Nephron progenitor cell (in vitro differentiated cells): ENCODE results near the gene KNDC1.

Experiments used
- DNase-seq: peaks from one replicate; pipeline ENCODE4 v3.0.0; 2021
- H3K27ac Mint-ChIP-seq: 2 replicates; pipeline ENCODE4 v1.8.0; 2021; ENCODE audit warnings: mild to moderate bottlenecking, moderate library complexity, mixed read lengths
- H3K27me3 Mint-ChIP-seq: 2 replicates; pipeline ENCODE4 v1.8.0; 2021; ENCODE audit warnings: mild to moderate bottlenecking, low read depth, mixed read lengths; ENCODE audit not compliant: poor library complexity
- H3K36me3 Mint-ChIP-seq: 2 replicates; pipeline ENCODE4 v1.8.0; 2021; ENCODE audit warnings: low read depth, mixed read lengths
- H3K4me1 Mint-ChIP-seq: 2 replicates; pipeline ENCODE4 v1.8.0; 2021; ENCODE audit warnings: mixed read lengths
- H3K4me3 Mint-ChIP-seq: 2 replicates; pipeline ENCODE4 v1.8.0; 2021; ENCODE audit warnings: mild to moderate bottlenecking, moderate library complexity, mixed read lengths
- H3K9me3 Mint-ChIP-seq: 2 replicates; pipeline ENCODE4 v1.8.0; 2021; ENCODE audit warnings: mild to moderate bottlenecking, moderate library complexity, mixed read lengths
- TF ChIP-seq, protein P1 (sequence below): fragments of 200-600 bp; sonication (generic); IDR thresholded peaks from 2 replicates; pipeline ENCODE4 v1.5.0; 2021; ENCODE audit warnings: antibody characterized with exemption

KNDC1 gene

DNA sequence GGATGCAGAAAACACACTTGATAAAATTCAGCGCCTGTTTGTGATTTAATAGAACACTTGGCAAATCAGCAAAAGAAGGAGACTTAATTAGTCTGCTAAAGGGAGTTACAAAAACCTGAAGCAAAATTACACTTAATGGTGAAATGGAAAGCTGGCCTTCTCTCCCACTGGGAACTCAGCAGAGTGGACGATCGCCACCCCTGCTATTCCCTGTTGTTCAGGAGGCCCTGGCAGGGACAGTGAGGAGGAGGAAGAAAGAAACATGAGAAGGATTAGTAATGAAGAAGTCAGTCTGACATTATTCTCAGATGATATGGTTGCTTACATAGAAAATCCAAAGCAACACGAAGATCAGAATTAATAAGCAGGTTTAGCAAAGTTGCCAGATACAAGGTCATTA is 5.6 kb upstream of the KNDC1 start:
- Mint-ChIP-seq H3K36me3 (no peaks in the 10 kb centered on the region), H3K27me3 (peaks cover 43% of the 10 kb centered on the region), H3K4me1 (peaks cover 15% of the 10 kb centered on the region), H3K9me3 (peaks cover 13% of the 10 kb centered on the region), H3K27ac (no peak overlapping the region), H3K4me3 (no peak overlapping the region)
- no peak for DNase-seq
- TF ChIP-seq, protein P1, sequence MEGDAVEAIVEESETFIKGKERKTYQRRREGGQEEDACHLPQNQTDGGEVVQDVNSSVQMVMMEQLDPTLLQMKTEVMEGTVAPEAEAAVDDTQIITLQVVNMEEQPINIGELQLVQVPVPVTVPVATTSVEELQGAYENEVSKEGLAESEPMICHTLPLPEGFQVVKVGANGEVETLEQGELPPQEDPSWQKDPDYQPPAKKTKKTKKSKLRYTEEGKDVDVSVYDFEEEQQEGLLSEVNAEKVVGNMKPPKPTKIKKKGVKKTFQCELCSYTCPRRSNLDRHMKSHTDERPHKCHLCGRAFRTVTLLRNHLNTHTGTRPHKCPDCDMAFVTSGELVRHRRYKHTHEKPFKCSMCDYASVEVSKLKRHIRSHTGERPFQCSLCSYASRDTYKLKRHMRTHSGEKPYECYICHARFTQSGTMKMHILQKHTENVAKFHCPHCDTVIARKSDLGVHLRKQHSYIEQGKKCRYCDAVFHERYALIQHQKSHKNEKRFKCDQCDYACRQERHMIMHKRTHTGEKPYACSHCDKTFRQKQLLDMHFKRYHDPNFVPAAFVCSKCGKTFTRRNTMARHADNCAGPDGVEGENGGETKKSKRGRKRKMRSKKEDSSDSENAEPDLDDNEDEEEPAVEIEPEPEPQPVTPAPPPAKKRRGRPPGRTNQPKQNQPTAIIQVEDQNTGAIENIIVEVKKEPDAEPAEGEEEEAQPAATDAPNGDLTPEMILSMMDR = no peak

GRCh38 chr10:133154996-133155778 is 4.8 kb upstream of the KNDC1 start:
- Mint-ChIP-seq H3K27ac (no peak overlapping the region), H3K36me3 (no peaks in the 10 kb centered on the region), H3K4me1 (peaks cover 15% of the 10 kb centered on the region), H3K4me3 (no peak overlapping the region), H3K27me3 (peaks cover 43% of the 10 kb centered on the region), H3K9me3 (peaks cover 6% of the 10 kb centered on the region)
- no peak for DNase-seq
- TF ChIP-seq, protein P1 = no peak

DNA sequence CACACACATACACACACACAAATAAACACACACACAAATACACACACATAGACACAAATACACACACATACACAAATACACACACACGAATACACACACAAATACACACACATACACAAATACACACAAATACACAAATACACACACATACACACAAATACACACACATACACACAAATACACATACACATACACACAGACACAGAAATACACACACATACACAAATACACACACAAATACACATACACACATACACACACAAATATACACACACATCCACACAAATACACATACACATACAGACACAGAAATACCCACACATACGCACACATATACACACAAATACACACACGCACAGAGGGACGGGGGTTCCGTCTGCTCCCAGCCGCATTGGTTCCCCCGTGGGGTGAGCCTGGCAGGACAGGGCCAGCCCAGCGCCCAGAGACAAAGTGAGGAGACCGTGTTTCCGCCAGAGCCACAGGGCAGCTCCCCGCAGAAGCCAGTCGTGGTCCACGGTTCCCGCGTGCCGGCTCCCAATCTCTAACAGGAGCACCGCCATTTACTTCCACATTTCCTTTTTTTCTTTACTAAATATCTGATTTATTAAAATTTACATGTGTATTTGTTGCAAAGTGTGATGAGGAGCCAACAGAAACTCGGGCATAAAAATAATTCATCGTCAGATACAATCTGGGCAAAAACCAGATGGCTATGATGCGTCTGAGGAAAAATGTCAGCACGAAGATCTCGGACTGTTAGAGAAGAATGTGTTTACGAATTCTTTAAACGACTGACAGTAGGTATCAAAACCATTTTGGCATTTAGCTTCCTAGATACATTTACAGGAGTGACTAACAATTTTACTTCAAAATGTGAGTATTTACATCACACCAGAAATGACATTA is 3.1 kb upstream of the KNDC1 start:
- Mint-ChIP-seq H3K9me3 (peaks cover 6% of the 10 kb centered on the region), H3K4me1 (peaks cover 5% of the 10 kb centered on the region), H3K27me3 (peaks cover 35% of the 10 kb centered on the region), H3K27ac (no peak overlapping the region), H3K36me3 (no peaks in the 10 kb centered on the region), H3K4me3 (no peak overlapping the region)
- TF ChIP-seq, protein P1 = no peak
- no peak for DNase-seq

- H3K4me3 Mint-ChIP-seq = no peak overlapping the region
- H3K27ac Mint-ChIP-seq = no peak overlapping the region
Observed at GRCh38 chr10:133157662-133158436, 2.2 kb upstream of the KNDC1 start.

DNA sequence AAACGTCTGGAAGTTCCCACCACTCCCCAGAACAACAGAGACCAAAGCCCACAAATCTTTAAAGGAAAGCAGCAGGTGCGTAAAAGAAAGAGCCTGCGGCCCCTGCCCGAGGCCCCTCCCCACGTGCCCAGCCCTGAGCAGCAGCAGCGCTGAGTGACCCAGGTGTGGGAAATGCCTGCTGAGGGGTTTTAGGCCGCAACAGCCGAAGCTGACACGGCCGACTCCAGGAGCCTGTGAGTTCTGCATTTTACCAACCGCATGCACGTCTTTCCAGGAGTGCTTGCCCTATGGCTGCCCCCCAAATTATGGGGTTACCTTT is 1.6 kb upstream of the KNDC1 start:
- TF ChIP-seq, protein P1 = no peak
- H3K36me3 Mint-ChIP-seq = no peaks in the 10 kb centered on the region
- DNase-seq = no peak

More at GRCh38 chr10:133157662-133158436, 2.2 kb upstream of the KNDC1 start:
- H3K27me3 Mint-ChIP-seq = peaks cover 34% of the 10 kb centered on the region
- TF ChIP-seq, protein P1 = no peak
- H3K36me3 Mint-ChIP-seq = no peaks in the 10 kb centered on the region
- DNase-seq = no peak
- peaks cover 6% of the 10 kb centered on the region for H3K9me3 Mint-ChIP-seq
- peaks cover 10% of the 10 kb centered on the region for H3K4me1 Mint-ChIP-seq

More for the DNA sequence above, 1.6 kb upstream of the KNDC1 start:
- peaks cover 6% of the 10 kb centered on the region for H3K9me3 Mint-ChIP-seq
- H3K4me1 Mint-ChIP-seq = peaks cover 15% of the 10 kb centered on the region
- peaks cover 34% of the 10 kb centered on the region for H3K27me3 Mint-ChIP-seq
- H3K27ac Mint-ChIP-seq = no peak overlapping the region
- H3K4me3 Mint-ChIP-seq = no peak overlapping the region
